Neural crest cell (in vitro differentiated cells): Measurements from ENCODE around the gene SLC38A8. TPM values are rescaled to one million over a fixed set of nuclear protein-coding genes. Genes with fewer than 3 reads are reported as not detected.

Experiments
- DNase-seq: peaks from one replicate; pipeline ENCODE4 v3.0.0; 2021; ENCODE audit warnings: low read depth, mixed read lengths, low spot score
- H3K27ac Mint-ChIP-seq: one replicate; pipeline ENCODE4 v1.8.0; 2021; ENCODE audit warnings: mild to moderate bottlenecking, mixed read lengths; ENCODE audit not compliant: unreplicated experiment
- H3K27me3 Mint-ChIP-seq: 2 replicates; pipeline ENCODE4 v1.8.0; 2021; ENCODE audit warnings: low read depth, mild to moderate bottlenecking, mixed read lengths
- H3K36me3 Mint-ChIP-seq: 2 replicates; pipeline ENCODE4 v1.8.0; 2021; ENCODE audit warnings: low read depth, mild to moderate bottlenecking, mixed read lengths
- H3K4me1 Mint-ChIP-seq: 2 replicates; pipeline ENCODE4 v1.8.0; 2021; ENCODE audit warnings: mixed read lengths
- H3K4me3 Mint-ChIP-seq: one replicate; pipeline ENCODE4 v1.8.0; 2021; ENCODE audit warnings: mild to moderate bottlenecking, mixed read lengths
- H3K9me3 Mint-ChIP-seq: 2 replicates; pipeline ENCODE4 v1.8.0; 2021; ENCODE audit warnings: mixed read lengths
- CTCF ChIP-seq: fragments of 200-600 bp; sonication (generic); conservative IDR thresholded peaks from 2 replicates; pipeline ENCODE4 v1.5.0; 2021; ENCODE audit warnings: antibody characterized with exemption, mild to moderate bottlenecking
- total RNA-seq: library from RNA; stranded (reverse); gene quantifications from 2 replicates; pipeline ENCODE4 v1.2.1, GENCODE V29; 2021

The SLC38A8 gene
- total RNA-seq, 1 donor from 2014 or later = not detected

- Mint-ChIP-seq H3K4me1 (peaks cover 15% of the 10 kb centered on the region), H3K9me3 (peaks cover 3% of the 10 kb centered on the region), H3K4me3 (no peak overlapping the region), H3K36me3 (no peaks in the 10 kb centered on the region), H3K27me3 (no peaks in the 10 kb centered on the region), H3K27ac (no peak overlapping the region)
- TF ChIP-seq CTCF = no peak
- DNase-seq = no peak
Measured at GRCh38 chr16:84036131-84036530, 6.5 kb downstream of the SLC38A8 start.

DNA sequence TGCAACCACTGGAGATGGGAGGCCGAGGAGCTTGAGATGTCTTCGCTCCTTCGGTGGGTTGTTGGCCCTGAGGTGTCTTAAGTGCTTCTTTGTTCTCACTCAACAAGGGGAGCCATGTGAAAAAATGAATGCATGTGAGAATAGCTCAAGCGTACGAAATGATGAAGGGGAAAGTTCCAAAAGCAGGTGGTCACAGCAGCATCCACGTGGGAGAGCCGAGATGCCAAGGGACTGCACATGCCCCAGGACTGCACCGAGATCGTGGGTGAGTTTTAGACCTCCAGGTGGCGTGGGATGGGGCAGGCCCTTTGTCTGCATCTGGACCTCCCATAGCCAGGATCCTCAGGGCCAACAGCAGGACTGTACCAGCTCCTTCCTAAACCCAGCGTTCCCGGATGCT is 8.1 kb downstream of the SLC38A8 start:
- no peak for TF ChIP-seq CTCF
- Mint-ChIP-seq H3K4me3 (no peak overlapping the region), H3K9me3 (peaks cover 3% of the 10 kb centered on the region), H3K36me3 (no peaks in the 10 kb centered on the region), H3K27ac (peak overlapping the region; percentile 43), H3K27me3 (peaks cover 3% of the 10 kb centered on the region), H3K4me1 (peaks cover 11% of the 10 kb centered on the region)
- no peak for DNase-seq

DNA sequence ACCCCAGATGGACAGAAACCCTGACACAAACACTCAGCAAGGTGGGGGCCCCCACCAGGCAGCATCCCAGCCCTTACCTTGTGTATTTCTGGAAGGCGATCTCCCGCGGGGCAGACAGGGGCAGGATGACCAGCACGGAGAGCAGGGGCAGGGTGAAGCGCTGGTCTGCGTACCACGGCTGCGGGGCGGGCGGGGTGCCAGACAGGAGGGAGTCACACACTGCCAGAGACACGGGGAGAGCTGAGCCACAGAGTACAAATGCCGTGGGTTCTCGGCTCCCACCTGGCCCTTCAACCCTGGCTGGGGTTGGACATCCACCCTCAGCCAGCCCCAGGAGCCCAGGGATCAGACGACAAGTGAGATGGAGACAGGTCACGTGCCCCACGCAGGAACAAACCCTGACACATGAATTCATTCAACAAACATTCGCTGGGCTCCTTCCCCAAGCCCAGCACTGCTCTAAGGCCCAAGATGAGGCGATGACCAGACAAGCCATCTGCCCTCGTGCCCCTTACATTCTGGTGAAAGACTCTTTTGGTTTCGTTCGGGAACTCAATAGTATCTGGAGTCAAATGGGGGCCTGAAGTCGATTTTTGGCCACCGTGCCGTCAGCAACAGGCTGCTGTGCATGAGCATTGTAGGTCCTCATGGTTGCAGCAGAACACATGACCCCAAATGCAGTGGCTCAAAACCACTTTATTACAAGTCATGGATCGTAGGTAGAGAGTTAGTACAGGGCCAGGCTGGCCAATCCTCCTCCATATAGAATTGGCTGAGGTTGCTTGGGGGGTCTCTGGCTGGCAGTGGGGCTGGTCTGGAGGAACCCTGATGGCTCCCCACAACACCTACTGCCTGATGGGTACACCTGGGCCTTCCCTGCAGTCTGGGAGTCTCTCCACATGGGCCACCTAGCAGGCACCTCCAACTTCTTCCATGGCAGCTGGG is 9.1 kb downstream of the SLC38A8 start:
- Mint-ChIP-seq H3K27ac (no peak overlapping the region), H3K36me3 (no peaks in the 10 kb centered on the region), H3K4me3 (no peak overlapping the region), H3K9me3 (peaks cover 3% of the 10 kb centered on the region), H3K4me1 (peaks cover 11% of the 10 kb centered on the region), H3K27me3 (peaks cover 3% of the 10 kb centered on the region)
- DNase-seq = no peak
- no peak for TF ChIP-seq CTCF

- Mint-ChIP-seq H3K27ac (no peak overlapping the region), H3K27me3 (peaks cover 3% of the 10 kb centered on the region), H3K4me3 (no peak overlapping the region), H3K36me3 (no peaks in the 10 kb centered on the region), H3K9me3 (peaks cover 3% of the 10 kb centered on the region), H3K4me1 (peaks cover 17% of the 10 kb centered on the region)
- TF ChIP-seq CTCF = no peak
- peak; percentile 31 for DNase-seq
Measured at GRCh38 chr16:84032458-84033178, 10.0 kb downstream of the SLC38A8 start.

DNA sequence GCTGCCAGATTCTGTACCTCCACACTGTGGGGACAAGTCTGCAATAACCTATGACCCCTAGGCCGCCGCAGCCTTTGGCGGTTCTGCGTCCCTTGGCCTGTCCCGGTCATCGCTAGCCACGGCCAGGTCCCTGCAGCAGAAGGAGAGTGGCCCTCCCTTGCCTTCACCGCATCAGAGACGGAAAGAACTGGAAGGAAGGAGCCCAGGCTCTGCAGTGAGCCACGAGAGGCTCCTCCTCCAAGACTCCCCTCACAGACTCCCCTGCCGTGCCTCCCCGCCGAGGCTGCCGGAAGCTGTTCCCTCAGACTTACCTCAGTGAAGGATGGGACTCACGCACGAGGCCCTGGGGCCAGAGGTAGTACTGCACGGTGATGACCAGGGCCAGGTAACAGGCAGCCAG is 11.0 kb downstream of the SLC38A8 start:
- H3K27me3 Mint-ChIP-seq = peaks cover 3% of the 10 kb centered on the region
- H3K36me3 Mint-ChIP-seq = no peaks in the 10 kb centered on the region
- H3K4me3 Mint-ChIP-seq = no peak overlapping the region
- no peak for TF ChIP-seq CTCF
- peaks cover 22% of the 10 kb centered on the region for H3K4me1 Mint-ChIP-seq
- peaks cover 3% of the 10 kb centered on the region for H3K9me3 Mint-ChIP-seq
- H3K27ac Mint-ChIP-seq = peak overlapping the region; percentile 64
- DNase-seq = no peak
